Brain microvascular endothelial cell (primary cell): Measurements from ENCODE around the gene NT5C3B.
"Not testable (repeated sequence)": the region's sequence is repeated elsewhere in the genome, so short reads cannot be mapped to it uniquely, and the experiment has no call there.

Experiments
- DNase-seq: peaks from one replicate; pipeline ENCODE4 v3.0.0-alpha.2; 2020
- H3K27ac ChIP-seq: fragments of 250-450 bp; sonication (Bioruptor Pico); 2 replicates; pipeline ENCODE4 v1.5.1; 2020; ENCODE audit warnings: mild to moderate bottlenecking, moderate library complexity
- H3K27me3 ChIP-seq: fragments of 250-450 bp; sonication (Bioruptor Pico); replicated peaks from 2 replicates; pipeline ENCODE4 v1.5.1; 2020; ENCODE audit warnings: mild to moderate bottlenecking
- H3K36me3 ChIP-seq: fragments of 250-450 bp; sonication (Bioruptor Pico); replicated peaks from 2 replicates; pipeline ENCODE4 v1.5.1; 2020; ENCODE audit warnings: mild to moderate bottlenecking
- H3K4me3 ChIP-seq: 2 replicates; pipeline ENCODE4 v1.5.1; 2011; ENCODE audit warnings: low read depth, mild to moderate bottlenecking, control low read depth, low read length, moderate library complexity
- CTCF ChIP-seq: IDR thresholded peaks from 2 replicates; pipeline ENCODE4 v1.5.1; 2011; ENCODE audit warnings: low read depth, mild to moderate bottlenecking, moderate library complexity, low read length, control low read depth, inconsistent platforms; ENCODE audit errors: missing control alignments
- in situ Hi-C: cut with HindIII; loops from 2 replicates; pipeline ENCODE4 v1.10.0; 2017; ENCODE audit warnings: low sequenced_read_pairs, low pct_ligation_motif_present

The NT5C3B gene

GRCh38 chr17:41835800-41836549 is at the start of gene NT5C3B:
NT5C3B (minus strand) TSS chr17:41836232; CDS start chr17:41836193, 39 bp downstream.
- Histone ChIP-seq H3K27me3 (no peaks in the 10 kb centered on the region), H3K27ac (no peak within 1 kb of the TSS), H3K4me3 (peak within 1 kb of the TSS; percentile 75), H3K36me3 (peaks cover 7% of the 10 kb centered on the region)
- no peak for TF ChIP-seq CTCF
- in situ Hi-C loops = no loop called here
- no peak for DNase-seq

GRCh38 chr17:41885733-41886132 is 49.7 kb upstream of the NT5C3B start:
- H3K36me3 ChIP-seq = peaks cover 88% of the 10 kb centered on the region
- no peak overlapping the region for H3K4me3 ChIP-seq
- no peak overlapping the region for H3K27ac ChIP-seq
- H3K27me3 ChIP-seq = no peaks in the 10 kb centered on the region
- TF ChIP-seq CTCF = peak; percentile 36
- no peak for DNase-seq
- in situ Hi-C loops = no loop called here

- DNase-seq = no peak
- in situ Hi-C loops = no loop called here
- H3K36me3 ChIP-seq = peaks cover 88% of the 10 kb centered on the region
- H3K27ac ChIP-seq = no peak overlapping the region
- no peaks in the 10 kb centered on the region for H3K27me3 ChIP-seq
- H3K4me3 ChIP-seq = no peak overlapping the region
- no peak for TF ChIP-seq CTCF
Observed at GRCh38 chr17:41882756-41883155, 46.7 kb upstream of the NT5C3B start.

GRCh38 chr17:41880130-41880529 is 44.1 kb upstream of the NT5C3B start:
- H3K36me3 ChIP-seq = peaks cover 76% of the 10 kb centered on the region
- in situ Hi-C loops = no loop called here
- no peak for DNase-seq
- no peak overlapping the region for H3K27ac ChIP-seq
- H3K4me3 ChIP-seq = no peak overlapping the region
- no peak for TF ChIP-seq CTCF
- no peaks in the 10 kb centered on the region for H3K27me3 ChIP-seq

- H3K4me3 ChIP-seq, H3K27me3 ChIP-seq, in situ Hi-C loops, H3K27ac ChIP-seq, DNase-seq: not testable (repeated sequence)
- peaks cover 83% of the 10 kb centered on the region for H3K36me3 ChIP-seq
Observed at GRCh38 chr17:41874293-41874670, 38.2 kb upstream of the NT5C3B start.

GRCh38 chr17:41873559-41874292 is 37.7 kb upstream of the NT5C3B start:
- in situ Hi-C loops = no loop called here
- H3K36me3 ChIP-seq = peaks cover 83% of the 10 kb centered on the region
- DNase-seq = no peak
- H3K4me3 ChIP-seq = no peak overlapping the region
- no peak for TF ChIP-seq CTCF
- no peaks in the 10 kb centered on the region for H3K27me3 ChIP-seq
- no peak overlapping the region for H3K27ac ChIP-seq
